ENCODE results near the gene PTPRT. TPM values are rescaled to one million over a fixed set of nuclear protein-coding genes. Genes with fewer than 3 reads are reported as not detected.

PTPRT gene
- total RNA-seq, 1 experiment from 2014 or later: 0.20 TPM

- DNase-seq: no peak
- intact Hi-C loops (cut with micrococcal nuclease; ENCODE audit: unreplicated experiment): no loop called here
- ChIA-PET CTCF (no interaction called here), POLR2A (no interaction called here)
- Histone ChIP-seq H3K9me3 (peaks cover 5% of the 10 kb centered on the region; the same call in 1 of the 2 replicates), H3K4me3 (ENCODE audit: low read depth, low read length) (no peak overlapping the region), H3K36me3 (ENCODE audit: control insufficient read depth, insufficient read depth, low read length) (no peaks in the 10 kb centered on the region), H3K4me1 (peaks cover 21% of the 10 kb centered on the region), H3K27me3 (replicated peaks; ENCODE audit: control insufficient read depth, insufficient read depth, low read length) (no peaks in the 10 kb centered on the region)
- no peaks in the 10 kb centered on the region for H3K36me3 Mint-ChIP-seq (ENCODE audit: insufficient read depth, unreplicated experiment)
- peaks cover 3% of the 10 kb centered on the region for H3K27me3 Mint-ChIP-seq (ENCODE audit: insufficient read depth, unreplicated experiment)
- no TSS peak for BruUV-seq (replicated peaks)
- TF ChIP-seq CTCF (IDR thresholded peaks at IDR 0.05; ENCODE audit: insufficient read depth in 1 of 2, low read depth in 1 of 2, low read length in 1 of 2, severe bottlenecking in 1 of 2, unreplicated experiment in 1 of 2): no peak
- peaks cover 35% of the 10 kb centered on the region for H3K9me3 Mint-ChIP-seq (ENCODE audit: unreplicated experiment)
- H3K4me3 Mint-ChIP-seq (ENCODE audit: unreplicated experiment): no peak overlapping the region
- H3K4me1 Mint-ChIP-seq (ENCODE audit: low read depth, unreplicated experiment): peaks cover 21% of the 10 kb centered on the region
- H3K27ac Mint-ChIP-seq (ENCODE audit: unreplicated experiment): peak overlapping the region; percentile 45
Measured at GRCh38 chr20:42982218-42982617, 207.5 kb downstream of the PTPRT start.

GRCh38 chr20:42981253-42981652, 208.5 kb downstream of the PTPRT start:
- Mint-ChIP-seq H3K4me3 (ENCODE audit: unreplicated experiment) (peak overlapping the region; percentile 39), H3K9me3 (ENCODE audit: unreplicated experiment) (peaks cover 35% of the 10 kb centered on the region), H3K27ac (ENCODE audit: unreplicated experiment) (peak overlapping the region; percentile 67), H3K27me3 (ENCODE audit: insufficient read depth, unreplicated experiment) (peaks cover 3% of the 10 kb centered on the region), H3K4me1 (ENCODE audit: low read depth, unreplicated experiment) (peaks cover 21% of the 10 kb centered on the region), H3K36me3 (ENCODE audit: insufficient read depth, unreplicated experiment) (no peaks in the 10 kb centered on the region)
- no peak overlapping the region for H3K4me3 ChIP-seq (ENCODE audit: low read depth, low read length)
- POLR2A ChIA-PET: no interaction called here
- no peak for TF ChIP-seq CTCF (IDR thresholded peaks at IDR 0.05; ENCODE audit: insufficient read depth in 1 of 2, low read depth in 1 of 2, low read length in 1 of 2, severe bottlenecking in 1 of 2, unreplicated experiment in 1 of 2)
- no peaks in the 10 kb centered on the region for H3K27me3 ChIP-seq (replicated peaks; ENCODE audit: control insufficient read depth, insufficient read depth, low read length)
- H3K9me3 ChIP-seq: peaks cover 5% of the 10 kb centered on the region; the same call in 1 of the 2 replicates
- H3K4me1 ChIP-seq: peaks cover 21% of the 10 kb centered on the region
- peak; percentile 45 to 74 for DNase-seq
- intact Hi-C loops (cut with micrococcal nuclease; ENCODE audit: unreplicated experiment): loop anchor here (1.0 kb wide), 1 partner anchor 162 kb away; no protein-coding TSS in a partner anchor
- no TSS peak for BruUV-seq (replicated peaks)
- CTCF ChIA-PET: no interaction called here
- H3K36me3 ChIP-seq (ENCODE audit: control insufficient read depth, insufficient read depth, low read length): no peaks in the 10 kb centered on the region

GRCh38 chr20:42979720-42980119, 210.0 kb downstream of the PTPRT start:
- H3K9me3 Mint-ChIP-seq (ENCODE audit: unreplicated experiment): peaks cover 30% of the 10 kb centered on the region
- peak overlapping the region; percentile 39 for H3K4me3 Mint-ChIP-seq (ENCODE audit: unreplicated experiment)
- H3K27ac Mint-ChIP-seq (ENCODE audit: unreplicated experiment): peak overlapping the region; percentile 53
- Histone ChIP-seq H3K4me3 (ENCODE audit: low read depth, low read length) (no peak overlapping the region), H3K27me3 (replicated peaks; ENCODE audit: control insufficient read depth, insufficient read depth, low read length) (no peaks in the 10 kb centered on the region), H3K4me1 (peaks cover 21% of the 10 kb centered on the region), H3K9me3 (no peaks in the 10 kb centered on the region; the same call in 1 of the 2 replicates), H3K36me3 (ENCODE audit: control insufficient read depth, insufficient read depth, low read length) (no peaks in the 10 kb centered on the region)
- no peaks in the 10 kb centered on the region for H3K36me3 Mint-ChIP-seq (ENCODE audit: insufficient read depth, unreplicated experiment)
- peaks cover 3% of the 10 kb centered on the region for H3K27me3 Mint-ChIP-seq (ENCODE audit: insufficient read depth, unreplicated experiment)
- BruUV-seq (replicated peaks): no TSS peak
- intact Hi-C loops (cut with micrococcal nuclease; ENCODE audit: unreplicated experiment): no loop called here
- TF ChIP-seq CTCF (IDR thresholded peaks at IDR 0.05; ENCODE audit: insufficient read depth in 1 of 2, low read depth in 1 of 2, low read length in 1 of 2, severe bottlenecking in 1 of 2, unreplicated experiment in 1 of 2): no peak
- DNase-seq: no peak
- CTCF ChIA-PET: no interaction called here
- peaks cover 21% of the 10 kb centered on the region for H3K4me1 Mint-ChIP-seq (ENCODE audit: low read depth, unreplicated experiment)
- POLR2A ChIA-PET: no interaction called here
